ENCODE results near the gene GLT1D1. TPM values are rescaled to one million over a fixed set of nuclear protein-coding genes. Genes with fewer than 3 reads are reported as not detected.

GLT1D1 gene
- total and polyA plus RNA-seq, 2 of the 8 experiments (the other 6 are each of a cell fraction or from before 2014, with no cell fraction given) = 1.5 to 3.6 TPM

GRCh38 chr12:128994856-128995255 lies 141.6 kb downstream of the GLT1D1 start:
- no peak overlapping the region for H3K4me2 ChIP-seq (ENCODE audit: insufficient read depth in 1 of 2, low read depth in 2 of 2, low read length in 2 of 2)
- H2BK15ac ChIP-seq (ENCODE audit: low read length) = no peak overlapping the region
- no peak overlapping the region for H3K4ac ChIP-seq (replicated peaks; ENCODE audit: insufficient read length, low read depth, low read length)
- POLR2A ChIA-PET (ENCODE audit: partially characterized antibody) = no interaction called here
- no peaks in the 10 kb centered on the region for H3K4me1 ChIP-seq (replicated peaks in 1 of 4; ENCODE audit: control insufficient read depth in 3 of 4, insufficient read depth in 4 of 4, low read length in 3 of 4)
- no peak overlapping the region for H2BK12ac ChIP-seq (ENCODE audit: low read depth, low read length)
- CTCF ChIA-PET (ENCODE audit: partially characterized antibody) = no interaction called here
- H3K27ac ChIP-seq (ENCODE audit: low read depth, low read length) = no peak overlapping the region
- no peaks in the 10 kb centered on the region; a peak in 1 of 7 replicates for H3K27me3 ChIP-seq (replicated peaks in 1 of 4; ENCODE audit: control insufficient read depth in 3 of 4, extremely low read depth in 1 of 4, insufficient read depth in 3 of 4, low read length in 3 of 4)
- no peak overlapping the region for H3K9ac ChIP-seq (replicated peaks in 1 of 4; ENCODE audit: extremely low read depth in 1 of 4, low read depth in 3 of 4, low read length in 3 of 4)
- no peak overlapping the region for H2BK20ac ChIP-seq (ENCODE audit: low read length)
- no peak overlapping the region for H3K4me3 ChIP-seq (ENCODE audit: extremely low read depth in 1 of 4, insufficient read depth in 2 of 4, low read depth in 3 of 4, low read length in 4 of 4)
- 92% methylated on average over 2 of the region's 2 CpGs; no CpG with 5 or more reads in 1 of the 2 experiments for WGBS, 2 experiments (ENCODE audit: extremely low coverage in 1 of 2, insufficient coverage in 1 of 2, insufficient read length in 1 of 2, insufficient replicate concordance in 2 of 2, low coverage in 1 of 2, low lambda C conversion rate in 2 of 2, missing lambda C conversion rate in 1 of 2)
- H4K5ac ChIP-seq (ENCODE audit: insufficient read length, low read depth, low read length) = no peak overlapping the region
- H3K18ac ChIP-seq (ENCODE audit: extremely low read depth, low read length) = no peak overlapping the region
- no peak overlapping the region for H4K91ac ChIP-seq (replicated peaks; ENCODE audit: insufficient read length, low read length)
- H2BK5ac ChIP-seq (ENCODE audit: low read depth, low read length) = no peak overlapping the region
- TF ChIP-seq HDAC6 (IDR thresholded peaks at IDR 0.05; ENCODE audit: low read depth, low read length) = no peak
- TF ChIP-seq RBBP5 (IDR thresholded peaks at IDR 0.05; ENCODE audit: borderline replicate concordance, low read depth, low read length) = no peak
- TF ChIP-seq NANOG (IDR thresholded peaks at IDR 0.05; ENCODE audit: insufficient read depth, low read depth, low read length, poor library complexity, severe bottlenecking) = no peak
- TF ChIP-seq BRCA1 (IDR thresholded peaks at IDR 0.05; ENCODE audit: low read depth, low read length) = no peak
- TF ChIP-seq CTBP2 (IDR thresholded peaks at IDR 0.05; ENCODE audit: borderline replicate concordance, insufficient read depth, insufficient read length, low read length) = no peak
- no peak for TF ChIP-seq BCL11A (IDR thresholded peaks at IDR 0.05; ENCODE audit: low read depth in 2 of 2, low read length in 2 of 2)
- TF ChIP-seq CTCF (IDR thresholded peaks at IDR 0.05; ENCODE audit: control extremely low read depth in 1 of 3, insufficient read depth in 1 of 3, low read depth in 1 of 3, low read length in 3 of 3) = no peak
- no peak for TF ChIP-seq MAFK (IDR thresholded peaks at IDR 0.05; ENCODE audit: low read depth, low read length)
- TF ChIP-seq SP1 (IDR thresholded peaks at IDR 0.05; ENCODE audit: low read depth, low read length) = no peak
- no peak for TF ChIP-seq RAD21 (IDR thresholded peaks at IDR 0.05 in 1 of 2, conservative IDR thresholded peaks at IDR 0.05 in 1 of 2; ENCODE audit: low read depth in 2 of 2, low read length in 2 of 2)
- no peaks in the 10 kb centered on the region for H3K79me1 ChIP-seq (ENCODE audit: low read depth, low read length)
- H3K36me3 ChIP-seq (ENCODE audit: control insufficient read depth in 2 of 4, insufficient read depth in 4 of 4, low read length in 3 of 4) = no peaks in the 10 kb centered on the region
- no peaks in the 10 kb centered on the region for H3K9me3 ChIP-seq (ENCODE audit: insufficient read depth in 2 of 2, low read depth in 1 of 2, low read length in 1 of 2)
- H3K23me2 ChIP-seq (ENCODE audit: low read depth, low read length) = no peaks in the 10 kb centered on the region
- H2AK5ac ChIP-seq (ENCODE audit: low read depth, low read length) = no peak overlapping the region
- no peak overlapping the region for H2AFZ ChIP-seq (ENCODE audit: low read length)
- FAIRE-seq (no peak), DNase-seq (ENCODE audit: low read depth in 1 of 2, low spot score in 2 of 2) (no peak)
- no peak overlapping the region for H3K56ac ChIP-seq (replicated peaks; ENCODE audit: insufficient read length, low read depth, low read length)
- H2BK120ac ChIP-seq (replicated peaks; ENCODE audit: low read depth, low read length) = no peak overlapping the region
- H3K14ac ChIP-seq (ENCODE audit: insufficient read length) = no peak overlapping the region
- no peaks in the 10 kb centered on the region for H4K20me1 ChIP-seq (replicated peaks in 1 of 2; ENCODE audit: control insufficient read depth in 1 of 2, insufficient read depth in 2 of 2, low read length in 2 of 2)
- no peaks in the 10 kb centered on the region for H3K79me2 ChIP-seq (ENCODE audit: control insufficient read depth in 1 of 2, insufficient read depth in 2 of 2, low read length in 2 of 2)
- no peak overlapping the region for H4K8ac ChIP-seq (ENCODE audit: extremely low read depth, insufficient read depth, low read length)
- H3K23ac ChIP-seq (ENCODE audit: insufficient read length) = no peak overlapping the region

Measured in H1 (cell line).